Ishikawa (cell line): ENCODE data around the gene IGFL2.

Experiments used
- NFIC ChIP-seq: IDR thresholded peaks from 2 replicates; pipeline ENCODE4 v1.6.1; 2012
- RAD21 ChIP-seq: IDR thresholded peaks from 2 replicates; pipeline ENCODE4 v1.6.1; 2012; ENCODE audit warnings: low read depth
- TAF1 ChIP-seq: IDR thresholded peaks from 2 replicates; pipeline ENCODE4 v1.6.1; 2012; ENCODE audit warnings: low read depth, mild to moderate bottlenecking
- TEAD4 ChIP-seq: IDR thresholded peaks from 2 replicates; pipeline ENCODE4 v1.6.1; 2012
- TF ChIP-seq, protein P1 (sequence below): IDR thresholded peaks from 2 replicates; pipeline ENCODE4 v1.6.1; 2012; ENCODE audit warnings: low read depth, mild to moderate bottlenecking

DNA sequence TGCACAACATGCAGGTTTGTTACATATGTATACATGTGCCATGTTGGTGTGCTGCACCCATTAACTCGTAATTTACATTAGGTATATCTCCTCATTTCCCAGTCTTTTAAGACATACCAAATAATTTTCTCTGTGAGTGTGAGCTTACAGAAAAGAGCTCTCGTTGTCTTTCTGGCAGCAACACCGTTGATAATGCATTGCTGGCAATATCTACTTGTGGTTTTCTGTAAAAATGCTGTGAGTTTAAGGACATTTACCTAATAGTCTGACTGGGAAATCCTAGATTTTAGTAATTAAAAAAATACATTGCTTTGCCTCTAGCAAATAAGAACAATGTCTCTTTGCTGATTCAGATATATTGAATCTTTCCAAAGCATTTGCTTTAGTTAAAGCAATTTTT, 31.9 kb upstream of the IGFL2 start:
- TF ChIP-seq RAD21 (no peak), TEAD4 (no peak), NFIC (no peak), TAF1 (no peak)
- TF ChIP-seq, protein P1, sequence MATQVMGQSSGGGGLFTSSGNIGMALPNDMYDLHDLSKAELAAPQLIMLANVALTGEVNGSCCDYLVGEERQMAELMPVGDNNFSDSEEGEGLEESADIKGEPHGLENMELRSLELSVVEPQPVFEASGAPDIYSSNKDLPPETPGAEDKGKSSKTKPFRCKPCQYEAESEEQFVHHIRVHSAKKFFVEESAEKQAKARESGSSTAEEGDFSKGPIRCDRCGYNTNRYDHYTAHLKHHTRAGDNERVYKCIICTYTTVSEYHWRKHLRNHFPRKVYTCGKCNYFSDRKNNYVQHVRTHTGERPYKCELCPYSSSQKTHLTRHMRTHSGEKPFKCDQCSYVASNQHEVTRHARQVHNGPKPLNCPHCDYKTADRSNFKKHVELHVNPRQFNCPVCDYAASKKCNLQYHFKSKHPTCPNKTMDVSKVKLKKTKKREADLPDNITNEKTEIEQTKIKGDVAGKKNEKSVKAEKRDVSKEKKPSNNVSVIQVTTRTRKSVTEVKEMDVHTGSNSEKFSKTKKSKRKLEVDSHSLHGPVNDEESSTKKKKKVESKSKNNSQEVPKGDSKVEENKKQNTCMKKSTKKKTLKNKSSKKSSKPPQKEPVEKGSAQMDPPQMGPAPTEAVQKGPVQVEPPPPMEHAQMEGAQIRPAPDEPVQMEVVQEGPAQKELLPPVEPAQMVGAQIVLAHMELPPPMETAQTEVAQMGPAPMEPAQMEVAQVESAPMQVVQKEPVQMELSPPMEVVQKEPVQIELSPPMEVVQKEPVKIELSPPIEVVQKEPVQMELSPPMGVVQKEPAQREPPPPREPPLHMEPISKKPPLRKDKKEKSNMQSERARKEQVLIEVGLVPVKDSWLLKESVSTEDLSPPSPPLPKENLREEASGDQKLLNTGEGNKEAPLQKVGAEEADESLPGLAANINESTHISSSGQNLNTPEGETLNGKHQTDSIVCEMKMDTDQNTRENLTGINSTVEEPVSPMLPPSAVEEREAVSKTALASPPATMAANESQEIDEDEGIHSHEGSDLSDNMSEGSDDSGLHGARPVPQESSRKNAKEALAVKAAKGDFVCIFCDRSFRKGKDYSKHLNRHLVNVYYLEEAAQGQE = no peak
